Brain microvascular endothelial cell (primary cell): ENCODE results near the gene MFAP3L.

ENCODE experiments used
- DNase-seq: peaks from one replicate; pipeline ENCODE4 v3.0.0-alpha.2; 2020
- H3K27ac ChIP-seq: fragments of 250-450 bp; sonication (Bioruptor Pico); 2 replicates; pipeline ENCODE4 v1.5.1; 2020; ENCODE audit warnings: mild to moderate bottlenecking, moderate library complexity
- H3K27me3 ChIP-seq: fragments of 250-450 bp; sonication (Bioruptor Pico); replicated peaks from 2 replicates; pipeline ENCODE4 v1.5.1; 2020; ENCODE audit warnings: mild to moderate bottlenecking
- H3K36me3 ChIP-seq: fragments of 250-450 bp; sonication (Bioruptor Pico); replicated peaks from 2 replicates; pipeline ENCODE4 v1.5.1; 2020; ENCODE audit warnings: mild to moderate bottlenecking
- H3K4me3 ChIP-seq: 2 replicates; pipeline ENCODE4 v1.5.1; 2011; ENCODE audit warnings: low read depth, mild to moderate bottlenecking, control low read depth, low read length, moderate library complexity
- in situ Hi-C: cut with HindIII; loops from 2 replicates; pipeline ENCODE4 v1.10.0; 2017; ENCODE audit warnings: low sequenced_read_pairs, low pct_ligation_motif_present
- TF ChIP-seq, protein P1 (sequence below): IDR thresholded peaks from 2 replicates; pipeline ENCODE4 v1.5.1; 2011; ENCODE audit warnings: low read depth, mild to moderate bottlenecking, moderate library complexity, low read length, control low read depth, inconsistent platforms; ENCODE audit errors: missing control alignments

MFAP3L gene

DNA sequence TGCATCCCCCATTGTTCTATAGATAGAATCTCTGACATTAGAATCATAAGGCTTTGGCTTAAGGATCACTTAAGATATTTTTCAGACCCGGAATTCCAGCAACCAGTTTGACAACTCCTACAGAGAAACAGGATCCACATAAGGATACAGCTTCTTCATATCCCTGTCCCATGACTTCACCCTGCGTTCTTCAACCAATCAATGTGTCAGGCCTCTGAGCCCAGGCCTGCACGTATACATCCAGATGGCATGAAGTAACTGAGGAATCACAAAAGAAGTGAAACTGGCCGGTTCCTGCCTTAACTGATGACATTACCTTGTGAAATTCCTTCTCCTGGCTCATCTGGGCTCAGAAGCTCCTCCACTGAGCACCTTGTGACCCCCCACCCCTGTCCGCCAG, 85.1 kb downstream of the MFAP3L start:
- in situ Hi-C loops = no loop called here
- TF ChIP-seq, protein P1, sequence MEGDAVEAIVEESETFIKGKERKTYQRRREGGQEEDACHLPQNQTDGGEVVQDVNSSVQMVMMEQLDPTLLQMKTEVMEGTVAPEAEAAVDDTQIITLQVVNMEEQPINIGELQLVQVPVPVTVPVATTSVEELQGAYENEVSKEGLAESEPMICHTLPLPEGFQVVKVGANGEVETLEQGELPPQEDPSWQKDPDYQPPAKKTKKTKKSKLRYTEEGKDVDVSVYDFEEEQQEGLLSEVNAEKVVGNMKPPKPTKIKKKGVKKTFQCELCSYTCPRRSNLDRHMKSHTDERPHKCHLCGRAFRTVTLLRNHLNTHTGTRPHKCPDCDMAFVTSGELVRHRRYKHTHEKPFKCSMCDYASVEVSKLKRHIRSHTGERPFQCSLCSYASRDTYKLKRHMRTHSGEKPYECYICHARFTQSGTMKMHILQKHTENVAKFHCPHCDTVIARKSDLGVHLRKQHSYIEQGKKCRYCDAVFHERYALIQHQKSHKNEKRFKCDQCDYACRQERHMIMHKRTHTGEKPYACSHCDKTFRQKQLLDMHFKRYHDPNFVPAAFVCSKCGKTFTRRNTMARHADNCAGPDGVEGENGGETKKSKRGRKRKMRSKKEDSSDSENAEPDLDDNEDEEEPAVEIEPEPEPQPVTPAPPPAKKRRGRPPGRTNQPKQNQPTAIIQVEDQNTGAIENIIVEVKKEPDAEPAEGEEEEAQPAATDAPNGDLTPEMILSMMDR = no peak
- no peak for DNase-seq
- no peak overlapping the region for H3K4me3 ChIP-seq
- H3K27me3 ChIP-seq = no peaks in the 10 kb centered on the region
- H3K36me3 ChIP-seq = no peaks in the 10 kb centered on the region
- no peak overlapping the region for H3K27ac ChIP-seq

DNA sequence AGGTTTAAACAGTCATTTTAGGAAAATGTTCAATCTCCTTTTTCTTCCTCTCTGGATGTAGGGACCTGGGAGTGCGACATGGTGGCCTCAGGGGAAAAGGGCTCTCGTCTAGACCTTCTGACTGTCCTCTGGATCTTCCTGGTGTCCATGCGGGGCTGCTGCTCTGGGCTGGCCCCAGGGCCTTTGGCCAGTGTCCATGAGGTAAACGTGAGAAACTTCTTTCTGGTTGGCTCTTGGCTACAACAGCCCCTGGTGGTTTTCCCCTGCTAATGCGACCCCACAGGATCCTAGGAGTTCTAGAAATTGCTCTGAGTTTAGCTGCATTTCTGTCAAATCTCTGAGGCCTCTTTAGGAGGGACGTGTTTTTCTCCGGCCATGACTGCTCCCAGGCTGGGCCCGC, 85.7 kb downstream of the MFAP3L start:
- Histone ChIP-seq H3K4me3 (no peak overlapping the region), H3K27me3 (no peaks in the 10 kb centered on the region), H3K36me3 (no peaks in the 10 kb centered on the region), H3K27ac (no peak overlapping the region)
- in situ Hi-C loops = no loop called here
- no peak for DNase-seq
- TF ChIP-seq, protein P1 = peak; percentile 51
